PFSK-1 (cell line): ENCODE results near the gene IRF2BP2.

ENCODE experiments used
- FOXP2 ChIP-seq: optimal IDR thresholded peaks from 2 replicates; pipeline ENCODE3; 2011; ENCODE audit warnings: borderline replicate concordance, control low read depth, inconsistent platforms; ENCODE audit not compliant: insufficient read depth; ENCODE audit errors: extremely low read length, extremely low read depth
- POLR2AphosphoS5 ChIP-seq: IDR thresholded peaks from 2 replicates; pipeline ENCODE4 v1.6.1; 2012; ENCODE audit warnings: low read depth, mild to moderate bottlenecking, control low read depth, low read length, moderate library complexity
- REST ChIP-seq, 2 experiments: IDR thresholded peaks; 2 replicates each; pipeline versions ENCODE4 v1.6.1 to v1.8.0; 2011 to 2012; ENCODE audit warnings: low read depth in 2 of 2, low read length in 2 of 2, control low read depth in 1 of 2, inconsistent platforms in 1 of 2, mild to moderate bottlenecking in 1 of 2, moderate library complexity in 1 of 2; ENCODE audit not compliant: insufficient read depth in 1 of 2
- SIN3A ChIP-seq: IDR thresholded peaks from 2 replicates; pipeline ENCODE4 v1.6.1; 2012; ENCODE audit warnings: mild to moderate bottlenecking, low read length, moderate library complexity, borderline replicate concordance; ENCODE audit not compliant: insufficient read depth
- TAF1 ChIP-seq: IDR thresholded peaks from 2 replicates; pipeline ENCODE4 v1.6.1; 2012; ENCODE audit warnings: low read length, control low read depth, borderline replicate concordance; ENCODE audit not compliant: insufficient read depth

GRCh38 chr1:234592240-234592639 lies 17.7 kb downstream of the IRF2BP2 start:
- TF ChIP-seq POLR2AphosphoS5 (no peak), REST (IDR thresholded peaks at IDR 0.05; ENCODE audit: insufficient read depth in 1 of 2, low read depth in 2 of 2, low read length in 2 of 2) (no peak), SIN3A (no peak), TAF1 (no peak), FOXP2 (no peak)
